Measurements from ENCODE around the gene ASIP.

- no peak for TF ChIP-seq POLR2A (IDR thresholded peaks at IDR 0.05)
- TF ChIP-seq CTCF (IDR thresholded peaks at IDR 0.05), result no peak
Measured at GRCh38 chr20:34315236-34315635, 74.0 kb downstream of the ASIP start.
